ENCODE measurements around the gene TPGS1.

Gene TPGS1

GRCh38 chr19:494171-495080 lies 12.9 kb upstream of the TPGS1 start:
- in situ Hi-C loops (cut with MboI; ENCODE audit: low sequenced_read_pairs), result no loop called here

GRCh38 chr19:495081-495401 lies 12.3 kb upstream of the TPGS1 start:
- in situ Hi-C loops (cut with MboI; ENCODE audit: low sequenced_read_pairs), result no loop called here

- in situ Hi-C loops (cut with MboI; ENCODE audit: low sequenced_read_pairs), result no loop called here
Observed at GRCh38 chr19:495402-496111, 11.7 kb upstream of the TPGS1 start.

GRCh38 chr19:496112-496665 lies 11.1 kb upstream of the TPGS1 start, which contains the start of gene MADCAM1:
TSS of gene MADCAM1 (plus strand) at chr19:496486. CDS start at chr19:496500, 14 bp downstream.
- in situ Hi-C loops (cut with MboI; ENCODE audit: low sequenced_read_pairs), result no loop called here

GRCh38 chr19:496986-497385 lies 10.3 kb upstream of the TPGS1 start:
- in situ Hi-C loops (cut with MboI; ENCODE audit: low sequenced_read_pairs), result no loop called here

GRCh38 chr19:497491-497868 lies 9.8 kb upstream of the TPGS1 start:
- in situ Hi-C loops (cut with MboI; ENCODE audit: low sequenced_read_pairs), result no loop called here

GRCh38 chr19:497869-498510 lies 9.3 kb upstream of the TPGS1 start:
- in situ Hi-C loops (cut with MboI; ENCODE audit: low sequenced_read_pairs), result no loop called here

- in situ Hi-C loops (cut with MboI; ENCODE audit: low sequenced_read_pairs), result no loop called here
Observed at GRCh38 chr19:498511-498891, 8.8 kb upstream of the TPGS1 start.

GRCh38 chr19:498977-499623 lies 8.2 kb upstream of the TPGS1 start:
- in situ Hi-C loops (cut with MboI; ENCODE audit: low sequenced_read_pairs), result no loop called here

GRCh38 chr19:501646-502045 lies 5.7 kb upstream of the TPGS1 start:
- in situ Hi-C loops (cut with MboI; ENCODE audit: low sequenced_read_pairs), result no loop called here

GRCh38 chr19:504616-505015 lies 2.7 kb upstream of the TPGS1 start:
- in situ Hi-C loops (cut with MboI; ENCODE audit: low sequenced_read_pairs), result no loop called here

GRCh38 chr19:506404-507285 lies 652 bp upstream of the TPGS1 start:
- in situ Hi-C loops (cut with MboI; ENCODE audit: low sequenced_read_pairs), result no loop called here

GRCh38 chr19:508204-509150 lies 1.2 kb downstream of the TPGS1 start:
- in situ Hi-C loops (cut with MboI; ENCODE audit: low sequenced_read_pairs), result no loop called here

- in situ Hi-C loops (cut with MboI; ENCODE audit: low sequenced_read_pairs), result no loop called here
Observed at GRCh38 chr19:510606-511100, 3.4 kb downstream of the TPGS1 start.

GRCh38 chr19:511101-511851 lies 4.0 kb downstream of the TPGS1 start:
- in situ Hi-C loops (cut with MboI; ENCODE audit: low sequenced_read_pairs), result no loop called here

- in situ Hi-C loops (cut with MboI; ENCODE audit: low sequenced_read_pairs), result no loop called here
Observed at GRCh38 chr19:512547-513365, 5.5 kb downstream of the TPGS1 start.

Data from HL-60/S4 treated with retinoic acid at 250 ng/mL for 4 days and 3 days (cell line).